Bronchial epithelial cell (primary cell): Measurements from ENCODE around the gene FAM149A. TPM values are rescaled to one million over a fixed set of nuclear protein-coding genes. Genes with fewer than 3 reads are reported as not detected.

Experiments used
- DNase-seq: peaks from one replicate; pipeline ENCODE4 v3.0.0-alpha.2; 2010; ENCODE audit warnings: low read depth
- FAIRE-seq: peaks from 2 replicates; lab custom pipeline; 2011; peaks lifted over from hg19 to GRCh38; lab: Jason Lieb, UNC
- H3K27me3 ChIP-seq: 2 replicates; pipeline ENCODE4 v1.5.1; 2011; ENCODE audit warnings: low read length; ENCODE audit not compliant: control insufficient read depth, insufficient read depth
- H3K36me3 ChIP-seq: 2 replicates; pipeline ENCODE4 v1.5.1; 2011; ENCODE audit warnings: low read length; ENCODE audit not compliant: control insufficient read depth, insufficient read depth
- H3K4me3 ChIP-seq: 2 replicates; pipeline ENCODE4 v1.5.1; 2011; ENCODE audit warnings: mild to moderate bottlenecking, low read depth, low read length, control low read depth
- total RNA-seq: library from RNA; depleted of rRNA; stranded (reverse); fragments of >200 nt; gene quantifications from 2 replicates; pipeline ENCODE4 v1.2.1, GENCODE V29; 2014
- TF ChIP-seq, protein P1 (sequence below): IDR thresholded peaks from 2 replicates; pipeline ENCODE4 v1.5.1; 2011; ENCODE audit warnings: mild to moderate bottlenecking, moderate library complexity, low read length, control low read depth, inconsistent platforms; ENCODE audit not compliant: insufficient read depth, severe bottlenecking

Gene FAM149A
- total RNA-seq, 1 donor from 2014 or later: 0.26 TPM

GRCh38 chr4:186159613-186160012, 55.1 kb downstream of the FAM149A start:
- TF ChIP-seq, protein P1, sequence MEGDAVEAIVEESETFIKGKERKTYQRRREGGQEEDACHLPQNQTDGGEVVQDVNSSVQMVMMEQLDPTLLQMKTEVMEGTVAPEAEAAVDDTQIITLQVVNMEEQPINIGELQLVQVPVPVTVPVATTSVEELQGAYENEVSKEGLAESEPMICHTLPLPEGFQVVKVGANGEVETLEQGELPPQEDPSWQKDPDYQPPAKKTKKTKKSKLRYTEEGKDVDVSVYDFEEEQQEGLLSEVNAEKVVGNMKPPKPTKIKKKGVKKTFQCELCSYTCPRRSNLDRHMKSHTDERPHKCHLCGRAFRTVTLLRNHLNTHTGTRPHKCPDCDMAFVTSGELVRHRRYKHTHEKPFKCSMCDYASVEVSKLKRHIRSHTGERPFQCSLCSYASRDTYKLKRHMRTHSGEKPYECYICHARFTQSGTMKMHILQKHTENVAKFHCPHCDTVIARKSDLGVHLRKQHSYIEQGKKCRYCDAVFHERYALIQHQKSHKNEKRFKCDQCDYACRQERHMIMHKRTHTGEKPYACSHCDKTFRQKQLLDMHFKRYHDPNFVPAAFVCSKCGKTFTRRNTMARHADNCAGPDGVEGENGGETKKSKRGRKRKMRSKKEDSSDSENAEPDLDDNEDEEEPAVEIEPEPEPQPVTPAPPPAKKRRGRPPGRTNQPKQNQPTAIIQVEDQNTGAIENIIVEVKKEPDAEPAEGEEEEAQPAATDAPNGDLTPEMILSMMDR: no peak
- FAIRE-seq: no peak
- Histone ChIP-seq H3K36me3 (no peaks in the 10 kb centered on the region), H3K27me3 (no peaks in the 10 kb centered on the region), H3K4me3 (no peak overlapping the region)
- no peak for DNase-seq

GRCh38 chr4:186161138-186161537, 56.6 kb downstream of the FAM149A start:
- DNase-seq: no peak
- Histone ChIP-seq H3K36me3 (no peaks in the 10 kb centered on the region), H3K4me3 (no peak overlapping the region), H3K27me3 (no peaks in the 10 kb centered on the region)
- TF ChIP-seq, protein P1: no peak
- FAIRE-seq: no peak

- Histone ChIP-seq H3K4me3 (no peak overlapping the region), H3K27me3 (no peaks in the 10 kb centered on the region), H3K36me3 (no peaks in the 10 kb centered on the region)
- TF ChIP-seq, protein P1: no peak
- FAIRE-seq: no peak
- no peak for DNase-seq
These were observed 62.5 kb downstream of the FAM149A start for GRCh38 chr4:186166852-186167512.

GRCh38 chr4:186167605-186168004, 63.1 kb downstream of the FAM149A start:
- no peak for DNase-seq
- FAIRE-seq: no peak
- Histone ChIP-seq H3K36me3 (no peaks in the 10 kb centered on the region), H3K4me3 (no peak overlapping the region), H3K27me3 (no peaks in the 10 kb centered on the region)
- TF ChIP-seq, protein P1: no peak

DNA sequence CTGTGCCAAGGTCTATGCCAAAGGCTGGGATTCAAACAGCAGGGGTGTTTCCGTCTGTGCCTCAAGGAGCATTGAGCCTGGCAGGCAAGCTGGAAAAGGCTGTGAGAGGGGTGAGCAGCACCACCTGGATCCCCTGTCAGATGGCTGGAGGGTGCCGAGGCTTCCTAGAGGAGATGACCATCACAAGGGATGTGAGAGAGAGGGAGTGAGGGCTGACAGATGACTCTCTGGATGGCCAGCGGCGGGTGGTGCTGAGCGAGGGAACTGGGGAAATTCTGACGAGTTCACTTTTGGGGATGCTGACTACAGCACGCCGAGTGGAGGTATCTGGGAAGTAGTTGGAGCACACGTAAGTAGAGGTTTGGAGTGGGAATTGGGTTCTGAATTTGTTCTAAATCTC, 64.2 kb downstream of the FAM149A start:
- no peaks in the 10 kb centered on the region for H3K27me3 ChIP-seq
- FAIRE-seq (peak; percentile 43), DNase-seq (no peak)
- no peaks in the 10 kb centered on the region for H3K36me3 ChIP-seq
- H3K4me3 ChIP-seq: no peak overlapping the region
- TF ChIP-seq, protein P1: no peak
